GM12878 (cell line): ENCODE data around the gene ZNF385A. TPM values are rescaled to one million over a fixed set of nuclear protein-coding genes. Genes with fewer than 3 reads are reported as not detected.
A peak's percentile ranks its signal among the peaks of the same experiment; 100 is the strongest.

ENCODE experiments used
- ATAC-seq: fragments of 200-7000 bp; cut with Tn5 transposase; 3 replicates; pipeline ENCODE4 v1.9.1; 2020; ENCODE audit warnings: mild to moderate bottlenecking, moderate library complexity
- BruUV-seq: library from RNA; stranded (reverse); fragments of 400-500 nt; replicated peaks from 2 replicates; lab custom pipeline; 2021; lab: Mats Ljungman, UMichigan
- CTCF ChIA-PET: fragments of 300-600 bp; sonication (Branson Sonifier 250); formaldehyde crosslinking; extraction: SDS; loops from one replicate; lab custom pipeline; 2021; ENCODE audit warnings: inconsistent platforms; lab: Yijun Ruan, JAX
- POLR2A ChIA-PET: fragments of 350-600 bp; formaldehyde crosslinking; extraction: SDS; loops from one replicate; lab custom pipeline; 2021; ENCODE audit warnings: inconsistent platforms; lab: Charles Lee
- RAD21 ChIA-PET: fragments of 300-600 bp; sonication (Branson Sonifier 250); formaldehyde crosslinking; loops from one replicate; lab custom pipeline; 2023; ENCODE audit warnings: antibody characterized with exemption; ENCODE audit not compliant: unreplicated experiment; lab: Charles Lee
- SMC1A ChIA-PET: fragments of 300-600 bp; sonication (Branson Sonifier 250); formaldehyde crosslinking; loops from one replicate; lab custom pipeline; 2023; ENCODE audit not compliant: unreplicated experiment, uncharacterized antibody; lab: Charles Lee
- DNase-seq: peaks from one replicate; pipeline ENCODE4 v3.0.0-alpha.2; 2011; ENCODE audit warnings: low read depth, low spot score
- FAIRE-seq: peaks from 3 replicates; lab custom pipeline; 2011; peaks lifted over from hg19 to GRCh38; lab: Jason Lieb, UNC
- H2AFZ ChIP-seq: 2 replicates; pipeline ENCODE4 v1.6.0; 2011; ENCODE audit warnings: low read depth, low read length, control low read depth; ENCODE audit not compliant: control insufficient read depth
- H3K27ac ChIP-seq: 2 replicates; pipeline ENCODE4 v1.5.1; 2011; ENCODE audit warnings: control low read depth; ENCODE audit not compliant: control insufficient read depth, insufficient read depth
- H3K27me3 ChIP-seq, 2 experiments: replicated peaks in 1 of 2; 2 replicates each; pipeline versions ENCODE4 v1.6.0 to v1.6.1; 2011; ENCODE audit warnings: low read length in 1 of 2; ENCODE audit not compliant: control insufficient read depth in 2 of 2, insufficient read depth in 2 of 2
- H3K36me3 ChIP-seq, 2 experiments: 2 replicates each; pipeline ENCODE4 v1.5.1; 2011; ENCODE audit warnings: low read length in 1 of 2; ENCODE audit not compliant: control insufficient read depth in 2 of 2, insufficient read depth in 2 of 2
- H3K4me1 ChIP-seq: 2 replicates; pipeline ENCODE4 v1.6.1; 2011; ENCODE audit warnings: mild to moderate bottlenecking, low read length, moderate library complexity, mixed read lengths; ENCODE audit not compliant: control insufficient read depth, insufficient read depth
- H3K4me2 ChIP-seq: 2 replicates; pipeline ENCODE4 v1.6.0; 2011; ENCODE audit warnings: control low read depth; ENCODE audit not compliant: control insufficient read depth, insufficient read depth
- H3K4me3 ChIP-seq: fragments of 200-600 bp; sonication (generic); 2 replicates; pipeline ENCODE4 v1.5.1; 2016
- H3K79me2 ChIP-seq: 2 replicates; pipeline ENCODE4 v1.6.0; 2011; ENCODE audit warnings: low read length; ENCODE audit not compliant: control insufficient read depth, insufficient read depth
- H3K9ac ChIP-seq: 2 replicates; pipeline ENCODE4 v1.8.0; 2011; ENCODE audit warnings: low read length, control low read depth, mixed read lengths; ENCODE audit not compliant: control insufficient read depth, insufficient read depth
- H3K9me3 ChIP-seq: replicated peaks from 3 replicates; pipeline ENCODE4 v1.5.1; 2011; ENCODE audit warnings: mild to moderate bottlenecking, low read length; ENCODE audit not compliant: control insufficient read depth, insufficient read depth
- H4K20me1 ChIP-seq: 2 replicates; pipeline ENCODE4 v1.6.0; 2011; ENCODE audit not compliant: control insufficient read depth, insufficient read depth
- E4F1 ChIP-seq: fragments of 450-650 bp; IDR thresholded peaks from 2 replicates; pipeline ENCODE4 v1.6.1; 2018; ENCODE audit warnings: borderline replicate concordance, mild to moderate bottlenecking; ENCODE audit not compliant: partially characterized antibody
- HCFC1 ChIP-seq: fragments of 150-350 bp; IDR thresholded peaks from 2 replicates; pipeline ENCODE4 v1.6.1; 2014; ENCODE audit warnings: low read length
- POLR2A ChIP-seq: IDR thresholded peaks from 2 replicates; pipeline ENCODE4 v1.6.1; 2011; ENCODE audit warnings: low read depth, mild to moderate bottlenecking, low read length
- SIN3A ChIP-seq: IDR thresholded peaks from 2 replicates; pipeline ENCODE4 v1.6.1; 2012; ENCODE audit warnings: low read depth, low read length, improper control_type of control experiment
- WGBS: methylation state at CpG from one replicate; pipeline ENCODE4 v1.1.6; 2016; ENCODE audit warnings: low lambda C conversion rate; ENCODE audit not compliant: insufficient replicate concordance, insufficient coverage; ENCODE audit errors: missing lambda C conversion rate; 5-methylcytosine and 5-hydroxymethylcytosine counted together
- in situ Hi-C: fragments of 300-500 bp; cut with MboI; formaldehyde crosslinking; loops from 9 replicates; pipeline ENCODE4 v1.14.3; 2018; ENCODE audit warnings: mixed read lengths
- intact Hi-C: fragments of 100-400 bp; cut with micrococcal nuclease; formaldehyde crosslinking; loops from one replicate; pipeline ENCODE4 v1.14.2; 2022; ENCODE audit not compliant: unreplicated experiment
- polyA plus RNA-seq, 11 experiments: library from polyadenylated mRNA; depleted of rRNA in 4 of 11; unstranded in 6 of 11; stranded (reverse) in 5 of 11; fragments of >200 nt; fragmentation: Nextera tagmentation in 4 of 11; fragmentation: Illumina TruSeq in 1 of 11; extraction: Ambion mirVana in 4 of 11; extraction: Trizol in 1 of 11; gene quantifications; 1 replicate in 1 of 11; 2 replicates in 10 of 11; pipeline versions ENCODE4 v1.2.1 to v1.2.3, GENCODE V29; 2011 to 2016; ENCODE audit warnings: inconsistent platforms in 2 of 11, missing spikeins in 2 of 11, low read depth in 1 of 11
- total RNA-seq, 4 experiments: library from RNA; depleted of rRNA in 3 of 4; stranded (reverse); fragments of >200 nt in 3 of 4; fragmentation: Illumina TruSeq in 1 of 4; extraction: Trizol in 1 of 4; gene quantifications; 2 replicates each; pipeline versions ENCODE4 v1.2.1 to v1.2.3, GENCODE V29; 2013 to 2021
- TF ChIP-seq, protein P1 (sequence below): fragments of 450-650 bp; IDR thresholded peaks from 2 replicates; pipeline ENCODE4 v1.6.1; 2017; ENCODE audit warnings: mild to moderate bottlenecking, low read depth, inconsistent platforms; ENCODE audit not compliant: poor library complexity, severe bottlenecking
- TF ChIP-seq, protein P2 (sequence below): fragments of 450-650 bp; IDR thresholded peaks from 2 replicates; pipeline ENCODE4 v1.6.1; 2017; ENCODE audit warnings: low read depth, mild to moderate bottlenecking, moderate library complexity

The ZNF385A gene
- total and polyA plus RNA-seq, 10 of the 15 experiments (the other 5 are each of a cell fraction or from before 2014, with no cell fraction given): 0.26 to 26.1 (median 4.9) TPM

DNA sequence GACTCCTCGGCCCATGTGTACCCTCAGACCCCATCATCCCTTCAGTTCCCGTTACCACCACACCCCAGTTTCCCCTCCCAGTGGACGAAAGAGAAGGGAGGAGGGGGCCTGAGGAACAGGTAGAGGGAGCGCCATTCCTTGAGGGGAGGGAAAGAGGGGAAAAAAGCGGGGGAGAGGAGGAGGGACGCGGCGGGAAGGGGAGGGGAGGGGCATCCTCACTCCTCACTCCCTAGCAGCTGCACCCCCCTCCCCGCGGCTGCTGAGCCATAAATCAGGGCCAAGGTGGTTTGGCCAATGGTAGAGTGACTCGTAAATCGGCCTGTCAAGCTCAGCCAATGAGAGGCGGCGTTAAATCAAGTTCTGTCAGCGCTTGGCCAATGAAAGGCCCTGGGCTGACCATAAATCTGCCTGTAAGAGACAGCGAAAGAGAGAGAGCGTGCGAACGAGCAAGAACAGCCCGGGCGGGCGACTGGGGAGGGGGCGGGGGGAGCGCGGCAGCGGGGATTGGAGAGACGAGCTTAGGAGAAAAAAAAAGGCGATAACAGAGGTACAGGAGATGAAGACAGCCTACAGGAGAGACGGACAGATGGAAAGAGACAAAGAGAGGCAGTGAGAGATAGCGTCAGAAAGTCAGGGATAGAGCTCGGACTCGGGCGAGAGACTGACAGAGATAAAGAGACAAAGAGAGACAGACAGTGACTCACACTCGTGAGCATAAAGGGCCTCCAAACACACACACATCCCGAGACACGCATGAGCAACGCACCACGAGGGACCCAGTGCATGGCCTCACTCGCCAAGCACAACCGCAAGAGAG is 25.4 kb downstream of the ZNF385A start (continued):
- TF ChIP-seq, protein P1, sequence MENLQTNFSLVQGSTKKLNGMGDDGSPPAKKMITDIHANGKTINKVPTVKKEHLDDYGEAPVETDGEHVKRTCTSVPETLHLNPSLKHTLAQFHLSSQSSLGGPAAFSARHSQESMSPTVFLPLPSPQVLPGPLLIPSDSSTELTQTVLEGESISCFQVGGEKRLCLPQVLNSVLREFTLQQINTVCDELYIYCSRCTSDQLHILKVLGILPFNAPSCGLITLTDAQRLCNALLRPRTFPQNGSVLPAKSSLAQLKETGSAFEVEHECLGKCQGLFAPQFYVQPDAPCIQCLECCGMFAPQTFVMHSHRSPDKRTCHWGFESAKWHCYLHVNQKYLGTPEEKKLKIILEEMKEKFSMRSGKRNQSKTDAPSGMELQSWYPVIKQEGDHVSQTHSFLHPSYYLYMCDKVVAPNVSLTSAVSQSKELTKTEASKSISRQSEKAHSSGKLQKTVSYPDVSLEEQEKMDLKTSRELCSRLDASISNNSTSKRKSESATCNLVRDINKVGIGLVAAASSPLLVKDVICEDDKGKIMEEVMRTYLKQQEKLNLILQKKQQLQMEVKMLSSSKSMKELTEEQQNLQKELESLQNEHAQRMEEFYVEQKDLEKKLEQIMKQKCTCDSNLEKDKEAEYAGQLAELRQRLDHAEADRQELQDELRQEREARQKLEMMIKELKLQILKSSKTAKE: peak; percentile 35
- peak; percentile 59 for TF ChIP-seq SIN3A
- TF ChIP-seq, protein P2, sequence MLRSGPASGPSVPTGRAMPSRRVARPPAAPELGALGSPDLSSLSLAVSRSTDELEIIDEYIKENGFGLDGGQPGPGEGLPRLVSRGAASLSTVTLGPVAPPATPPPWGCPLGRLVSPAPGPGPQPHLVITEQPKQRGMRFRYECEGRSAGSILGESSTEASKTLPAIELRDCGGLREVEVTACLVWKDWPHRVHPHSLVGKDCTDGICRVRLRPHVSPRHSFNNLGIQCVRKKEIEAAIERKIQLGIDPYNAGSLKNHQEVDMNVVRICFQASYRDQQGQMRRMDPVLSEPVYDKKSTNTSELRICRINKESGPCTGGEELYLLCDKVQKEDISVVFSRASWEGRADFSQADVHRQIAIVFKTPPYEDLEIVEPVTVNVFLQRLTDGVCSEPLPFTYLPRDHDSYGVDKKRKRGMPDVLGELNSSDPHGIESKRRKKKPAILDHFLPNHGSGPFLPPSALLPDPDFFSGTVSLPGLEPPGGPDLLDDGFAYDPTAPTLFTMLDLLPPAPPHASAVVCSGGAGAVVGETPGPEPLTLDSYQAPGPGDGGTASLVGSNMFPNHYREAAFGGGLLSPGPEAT: peak; percentile 61; the same call in 1 of the 2 replicates
- TF ChIP-seq HCFC1: no peak

DNA sequence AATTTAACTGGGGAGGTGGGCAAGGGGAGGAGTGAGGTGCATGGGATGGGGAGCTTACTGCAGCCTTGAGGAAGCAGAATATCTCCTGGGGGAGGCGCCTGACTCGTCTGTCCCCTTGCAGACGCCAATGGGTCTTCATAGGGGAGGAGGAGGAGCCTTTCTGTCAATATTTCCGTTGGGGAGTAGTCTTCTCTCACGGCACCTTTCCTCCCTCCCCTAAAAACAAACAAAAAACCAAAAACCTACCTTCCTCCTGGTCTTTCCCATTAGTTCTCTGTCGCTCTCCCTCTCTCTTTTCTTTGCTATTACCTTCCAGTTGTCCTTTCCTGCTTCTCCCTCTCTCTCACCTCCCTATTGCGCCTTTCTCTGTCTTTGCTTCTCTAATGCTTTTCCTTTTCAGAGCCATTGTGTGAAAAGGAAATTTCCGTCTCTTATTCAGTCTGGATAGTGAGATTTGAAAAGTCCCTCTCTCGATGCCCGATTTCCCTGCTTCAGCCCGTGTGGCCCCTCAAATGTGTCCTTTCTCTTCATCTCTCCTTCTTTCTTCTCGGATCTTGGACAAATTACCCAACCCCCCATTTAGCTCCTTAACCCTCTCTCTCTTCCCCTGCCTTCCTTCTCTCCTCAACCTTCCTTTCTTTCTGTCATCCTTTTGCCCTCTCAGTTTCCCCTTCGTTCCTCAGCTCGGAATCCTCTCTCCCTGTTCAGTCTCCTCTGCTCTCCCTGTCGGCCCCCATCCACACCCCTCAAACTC is 26.2 kb downstream of the ZNF385A start:
- H3K9me3 ChIP-seq: no peaks in the 10 kb centered on the region
- intact Hi-C loops (loop anchor here (2.0 kb wide), 2 partner anchors 34 to 138 kb away; partner anchors contain the start of gene COPZ1), in situ Hi-C loops (no loop called here)
- H3K4me3 ChIP-seq: peak overlapping the region; percentile 84
- H3K4me2 ChIP-seq: peak overlapping the region; percentile 92
- no peaks in the 10 kb centered on the region for H3K27me3 ChIP-seq
- H3K9ac ChIP-seq: peak overlapping the region; percentile 89
- no peaks in the 10 kb centered on the region for H3K36me3 ChIP-seq
- peaks cover 14% of the 10 kb centered on the region for H3K4me1 ChIP-seq
- TSS peak; percentile 89 for BruUV-seq
- no peaks in the 10 kb centered on the region for H3K79me2 ChIP-seq
- POLR2A ChIA-PET: interaction anchor here (0.7 to 3.8 kb wide), 16 partner anchors 10 to 304 kb away, joined by 3 to 29 read pairs (median 6); partner anchors contain the start of genes CBX5, COPZ1, HNRNPA1 and HOXC4
- H3K27ac ChIP-seq: peak overlapping the region; percentile 92
- RAD21 ChIA-PET: interaction anchor here (0.5 to 2.8 kb wide), 22 partner anchors 10 to 144 kb away, joined by 3 to 22 read pairs (median 4); partner anchors contain the start of genes CBX5, COPZ1 and HNRNPA1
- ATAC-seq (peak; percentile 62), DNase-seq (peak; percentile 30), FAIRE-seq (peak; percentile 81)
- H2AFZ ChIP-seq: peak overlapping the region; percentile 95
- CTCF ChIA-PET: interaction anchor here (0.6 to 8.6 kb wide), 26 partner anchors 10 to 326 kb away, joined by 3 to 116 read pairs (median 4); partner anchors contain the start of genes CBX5, COPZ1 and HNRNPA1
- H4K20me1 ChIP-seq: no peaks in the 10 kb centered on the region
- 0% methylated on average over 15 of the region's 15 CpGs for WGBS
- SMC1A ChIA-PET: interaction anchor here (0.6 to 2.6 kb wide), 21 partner anchors 10 to 169 kb away, joined by 3 to 13 read pairs (median 4); partner anchors contain the start of genes CBX5, COPZ1, HNRNPA1 and SMUG1
- TF ChIP-seq POLR2A (no peak), E4F1 (no peak)
